ENCODE measurements around the gene FUOM. TPM values are rescaled to one million over a fixed set of nuclear protein-coding genes. Genes with fewer than 3 reads are reported as not detected.

Gene FUOM
- total and polyA plus RNA-seq, 9 of the 15 experiments (the other 6 are each of a cell fraction or from before 2014, with no cell fraction given): 1.8 to 96.1 (median 27.0) TPM

DNA sequence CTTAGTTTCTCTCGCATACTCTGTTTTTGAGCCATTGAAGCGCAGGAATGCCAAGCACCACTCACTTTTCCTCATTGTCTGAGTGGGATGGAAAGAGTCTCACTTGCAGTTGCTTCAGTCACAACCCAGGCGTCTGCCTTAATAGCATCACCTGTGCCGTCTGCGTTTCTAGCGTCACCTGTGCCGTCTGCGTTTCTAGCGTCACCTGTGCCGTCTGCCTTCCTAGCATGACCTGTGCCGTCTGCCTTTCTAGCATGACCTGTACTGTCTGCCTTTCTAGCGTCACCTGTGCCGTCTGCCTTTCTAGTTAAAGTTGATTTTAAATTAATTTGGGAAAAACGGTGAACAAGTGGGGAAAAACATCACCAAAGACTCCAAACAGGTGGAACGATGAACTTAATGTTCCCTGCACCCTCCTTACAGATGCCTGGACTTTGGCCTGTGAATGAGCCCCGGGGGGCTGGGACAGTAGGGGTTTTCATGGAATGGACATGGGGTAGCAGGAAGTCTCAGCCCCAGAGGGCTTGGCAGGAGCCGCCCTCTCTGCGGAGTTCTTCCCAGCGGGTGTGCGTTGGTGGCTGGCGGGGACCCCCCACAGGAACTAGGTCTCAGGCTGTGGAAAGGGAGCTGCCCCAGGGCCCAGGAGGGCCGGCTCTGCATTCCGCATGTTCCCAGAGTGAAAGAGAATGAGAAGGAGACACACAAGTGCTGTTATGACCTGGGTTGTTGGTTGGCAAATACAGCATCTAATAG lies 45.6 kb downstream of the FUOM start:
- Histone ChIP-seq H3K79me2 (ENCODE audit: control insufficient read depth, insufficient read depth, low read length) (peaks cover 20% of the 10 kb centered on the region), H3K4me2 (ENCODE audit: insufficient read depth, low read length) (no peak overlapping the region)

More for the DNA sequence above, 45.6 kb downstream of the FUOM start:
- WGBS (ENCODE audit: insufficient coverage, low coverage, missing lambda C conversion rate): 82% methylated on average over 13 of the region's 23 CpGs
- ChIA-PET CTCF (ENCODE audit: low intra/inter-chr PET ratio) (no interaction called here), POLR2A (no interaction called here)
- in situ Hi-C loops (cut with MboI) (no loop called here), intact Hi-C loops (cut with micrococcal nuclease) (loop anchor here (2.0 kb wide), 1 partner anchor 65 kb away; no protein-coding TSS in a partner anchor)
- no TSS peak for BruUV-seq (replicated peaks)
- DNase-seq (ENCODE audit: extremely low read depth in 1 of 4, low spot score in 3 of 4) (no peak), FAIRE-seq (no peak), ATAC-seq (no peak)
- H3K36me3 ChIP-seq (ENCODE audit: control insufficient read depth, insufficient read depth, low read length): peaks cover 37% of the 10 kb centered on the region; the same call in 2 of the 3 replicates
- no peak overlapping the region for H3K9ac ChIP-seq (ENCODE audit: insufficient read depth in 1 of 2, low read depth in 2 of 2, low read length in 2 of 2)
- no peaks in the 10 kb centered on the region for H3K9me3 ChIP-seq (replicated peaks; ENCODE audit: control insufficient read depth, insufficient read depth, low read depth, low read length)
- H2AFZ ChIP-seq (ENCODE audit: low read depth, low read length): no peak overlapping the region
- H4K20me1 ChIP-seq (replicated peaks; ENCODE audit: control insufficient read depth, insufficient read depth, low read length): no peaks in the 10 kb centered on the region
- peaks cover 4 to 36% of the 10 kb centered on the region in 2 experiments for H3K4me1 ChIP-seq (replicated peaks in 1 of 2; ENCODE audit: control insufficient read depth in 2 of 2, insufficient read depth in 2 of 2, low read length in 2 of 2)
- no peak overlapping the region for H3K4me3 ChIP-seq
- TF ChIP-seq ZSCAN29 (IDR thresholded peaks at IDR 0.05) (no peak), BCL6 (CRISPR knock-in tag; IDR thresholded peaks at IDR 0.05) (no peak), SAP30 (IDR thresholded peaks at IDR 0.05; ENCODE audit: borderline replicate concordance, insufficient read depth, low read depth, low read length, poor library complexity, severe bottlenecking) (no peak)
- TF ChIP-seq, protein P1, sequence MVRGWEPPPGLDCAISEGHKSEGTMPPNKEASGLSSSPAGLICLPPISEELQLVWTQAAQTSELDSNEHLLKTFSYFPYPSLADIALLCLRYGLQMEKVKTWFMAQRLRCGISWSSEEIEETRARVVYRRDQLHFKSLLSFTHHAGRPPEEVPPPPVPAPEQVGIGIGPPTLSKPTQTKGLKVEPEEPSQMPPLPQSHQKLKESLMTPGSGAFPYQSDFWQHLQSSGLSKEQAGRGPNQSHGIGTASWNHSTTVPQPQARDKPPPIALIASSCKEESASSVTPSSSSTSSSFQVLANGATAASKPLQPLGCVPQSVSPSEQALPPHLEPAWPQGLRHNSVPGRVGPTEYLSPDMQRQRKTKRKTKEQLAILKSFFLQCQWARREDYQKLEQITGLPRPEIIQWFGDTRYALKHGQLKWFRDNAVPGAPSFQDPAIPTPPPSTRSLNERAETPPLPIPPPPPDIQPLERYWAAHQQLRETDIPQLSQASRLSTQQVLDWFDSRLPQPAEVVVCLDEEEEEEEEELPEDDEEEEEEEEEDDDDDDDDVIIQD (CRISPR knock-in tag; IDR thresholded peaks at IDR 0.05): no peak
- H3K27ac ChIP-seq (ENCODE audit: extremely low read depth, low read depth, low read length): no peak overlapping the region
- no peaks in the 10 kb centered on the region for H3K27me3 ChIP-seq (ENCODE audit: control insufficient read depth in 2 of 2, insufficient read depth in 2 of 2, low read length in 2 of 2)
- no peaks in the 10 kb centered on the region for H3K9me1 ChIP-seq (ENCODE audit: control insufficient read depth, insufficient read depth, low read length)

Measured in K562 (cell line).